CD4-positive, alpha-beta T cell treated with Interleukin-4 for 4 hours (primary cell): ENCODE data around the gene CARD14.
"Not testable (repeated sequence)": the region's sequence is repeated elsewhere in the genome, so short reads cannot be mapped to it uniquely, and the experiment has no call there.

ENCODE experiments used
- DNase-seq: peaks from one replicate; pipeline ENCODE4 v3.0.0-alpha.2; 2020

The CARD14 gene

DNA sequence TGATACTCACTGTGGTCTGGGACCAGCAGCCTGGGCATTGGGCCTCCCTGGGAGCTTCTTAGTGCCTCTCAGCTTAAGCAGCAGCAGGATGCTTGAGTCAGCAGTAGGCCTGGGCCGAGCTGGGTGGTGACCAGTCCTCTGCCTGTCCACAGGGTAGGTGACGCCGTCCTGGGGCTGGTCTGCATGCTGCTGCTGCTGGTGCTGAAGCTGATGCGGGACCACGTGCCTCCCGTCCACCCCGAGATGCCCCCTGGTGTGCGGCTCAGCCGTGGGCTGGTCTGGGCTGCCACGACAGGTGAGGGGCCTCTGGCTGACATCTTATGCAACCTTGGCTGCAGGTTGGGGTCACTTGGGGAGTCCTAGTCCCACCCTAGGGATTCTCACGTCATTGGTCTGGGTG lies 57.8 kb downstream of the CARD14 start:
- no peak for DNase-seq

DNA sequence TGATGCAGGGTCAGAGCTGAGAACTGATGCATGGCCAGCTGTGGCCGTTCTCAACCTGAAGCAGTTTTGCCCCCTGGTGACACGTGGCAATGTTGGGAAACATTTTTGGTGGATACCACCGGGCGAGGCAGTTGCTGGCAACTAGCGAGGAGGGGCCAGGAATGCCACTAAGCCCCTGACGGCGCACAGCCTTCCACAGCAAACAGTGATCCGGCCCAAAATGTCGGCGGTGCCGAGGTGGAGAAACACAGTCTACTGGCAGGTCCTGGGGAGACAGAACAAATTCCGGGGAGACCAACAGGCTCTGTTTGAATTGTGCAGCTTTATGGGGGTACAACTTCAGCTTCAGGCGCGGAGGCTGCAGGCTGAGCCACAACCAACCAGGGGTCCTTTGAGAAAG lies 58.6 kb downstream of the CARD14 start:
- DNase-seq: no peak

DNA sequence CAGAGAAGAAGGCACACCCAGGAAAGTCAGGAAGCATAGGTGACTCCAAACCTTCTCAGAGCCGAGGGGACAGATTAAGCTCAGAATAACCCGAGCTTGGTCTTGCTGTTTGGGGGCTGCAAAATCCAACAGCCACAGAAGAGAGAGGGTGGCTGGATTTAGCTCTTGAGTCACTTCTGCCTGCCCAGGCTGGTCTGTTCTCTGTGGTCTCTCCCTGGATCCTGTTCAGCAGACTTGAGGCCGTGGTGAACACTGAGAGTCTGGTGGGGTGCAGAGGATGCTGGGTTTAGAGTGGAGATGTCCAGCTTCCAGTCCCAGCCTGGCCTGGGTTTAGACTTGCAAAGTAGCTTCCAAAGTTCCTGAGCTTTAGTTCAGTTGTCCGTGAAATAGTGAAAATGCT lies 59.2 kb downstream of the CARD14 start:
- DNase-seq: no peak

DNA sequence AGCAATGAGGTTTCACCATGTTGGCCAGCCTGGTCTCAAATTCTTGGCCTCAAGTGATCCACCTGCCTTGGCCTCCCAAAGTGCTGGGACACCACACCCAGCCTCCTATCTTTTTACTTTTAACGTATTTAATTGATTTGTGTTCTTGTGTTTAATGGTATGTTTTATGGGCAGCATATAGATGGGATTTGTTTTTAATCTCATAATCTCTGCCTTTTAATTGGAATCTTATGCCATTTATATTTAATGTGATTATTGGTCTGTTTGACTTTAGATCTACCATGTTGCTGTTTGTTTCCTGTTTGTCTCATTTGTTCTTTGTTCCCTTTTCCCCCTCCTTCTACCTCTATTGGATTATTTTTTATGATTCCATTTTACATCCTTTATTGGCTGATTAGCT lies 62.6 kb downstream of the CARD14 start:
- no peak for DNase-seq

DNA sequence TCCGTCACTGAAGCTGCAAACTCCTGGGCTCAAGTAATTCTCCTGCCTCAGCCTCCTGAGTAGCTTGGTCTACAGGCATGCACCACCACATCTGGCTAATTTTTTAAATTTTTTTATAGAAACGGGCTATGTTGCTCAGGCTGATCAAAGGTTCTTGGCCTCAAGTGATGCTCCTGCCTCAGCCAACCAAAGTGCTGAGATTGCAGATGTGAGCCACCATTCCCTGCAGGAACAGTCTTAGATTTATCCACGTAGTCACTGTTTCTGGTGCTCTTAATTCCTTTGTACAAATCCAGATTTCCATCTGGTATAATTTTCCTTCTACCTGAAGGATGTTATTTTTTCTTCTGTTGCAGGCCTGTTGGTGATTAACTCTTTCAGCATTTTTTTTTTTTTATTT lies 63.4 kb downstream of the CARD14 start:
- DNase-seq: no peak

DNA sequence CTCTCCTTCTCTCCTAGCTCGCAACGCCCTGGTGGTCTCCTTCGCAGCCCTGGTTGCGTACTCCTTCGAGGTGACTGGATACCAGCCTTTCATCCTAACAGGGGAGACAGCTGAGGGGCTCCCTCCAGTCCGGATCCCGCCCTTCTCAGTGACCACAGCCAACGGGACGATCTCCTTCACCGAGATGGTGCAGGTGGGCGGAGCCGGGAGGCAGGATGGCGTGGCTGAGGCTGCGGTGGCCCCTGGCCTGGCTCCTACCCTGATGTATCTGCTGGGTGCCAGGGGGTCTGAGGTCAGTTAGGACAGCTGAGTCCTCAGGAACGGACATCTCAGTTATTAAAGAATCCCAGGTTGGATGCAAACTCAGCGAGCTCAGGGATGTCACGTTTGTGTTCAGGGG lies 67.1 kb downstream of the CARD14 start:
- no peak for DNase-seq

DNA sequence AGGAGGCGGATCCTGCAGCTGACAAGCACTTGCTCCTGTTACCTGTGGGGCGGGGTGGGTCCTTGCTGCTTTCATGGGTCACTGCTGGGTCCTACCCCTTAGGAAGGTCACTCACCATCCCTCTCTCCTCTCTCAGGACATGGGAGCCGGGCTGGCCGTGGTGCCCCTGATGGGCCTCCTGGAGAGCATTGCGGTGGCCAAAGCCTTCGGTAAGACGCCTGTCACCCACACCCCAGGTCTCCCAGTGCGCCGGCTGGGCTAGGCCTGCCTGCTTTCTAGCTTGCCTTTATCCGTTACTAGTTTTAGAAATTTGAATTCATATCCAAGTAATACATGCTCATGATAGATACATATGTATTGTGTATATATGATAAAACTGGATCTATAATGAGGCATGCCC lies 67.6 kb downstream of the CARD14 start:
- DNase-seq: no peak

DNA sequence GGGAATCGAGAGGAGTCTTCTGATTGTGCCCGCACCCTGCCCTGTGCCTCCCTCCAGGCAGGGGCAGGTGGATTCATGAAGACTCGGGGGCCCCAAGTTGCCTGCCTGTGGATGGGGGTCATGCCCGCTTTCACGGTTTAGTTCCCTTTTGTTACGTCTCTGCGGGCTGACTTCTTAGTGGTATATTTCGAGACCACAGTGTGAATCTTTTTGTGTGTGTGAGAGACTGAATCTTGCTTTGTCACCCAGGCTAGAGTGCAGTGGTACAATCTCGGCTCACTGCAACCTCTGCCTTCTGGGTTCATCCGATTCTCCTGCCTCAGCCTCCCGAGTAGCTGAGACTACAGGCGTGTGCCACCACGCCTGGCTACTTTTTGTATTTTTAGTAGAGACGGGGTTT lies 72.7 kb downstream of the CARD14 start:
- DNase-seq: no peak

DNA sequence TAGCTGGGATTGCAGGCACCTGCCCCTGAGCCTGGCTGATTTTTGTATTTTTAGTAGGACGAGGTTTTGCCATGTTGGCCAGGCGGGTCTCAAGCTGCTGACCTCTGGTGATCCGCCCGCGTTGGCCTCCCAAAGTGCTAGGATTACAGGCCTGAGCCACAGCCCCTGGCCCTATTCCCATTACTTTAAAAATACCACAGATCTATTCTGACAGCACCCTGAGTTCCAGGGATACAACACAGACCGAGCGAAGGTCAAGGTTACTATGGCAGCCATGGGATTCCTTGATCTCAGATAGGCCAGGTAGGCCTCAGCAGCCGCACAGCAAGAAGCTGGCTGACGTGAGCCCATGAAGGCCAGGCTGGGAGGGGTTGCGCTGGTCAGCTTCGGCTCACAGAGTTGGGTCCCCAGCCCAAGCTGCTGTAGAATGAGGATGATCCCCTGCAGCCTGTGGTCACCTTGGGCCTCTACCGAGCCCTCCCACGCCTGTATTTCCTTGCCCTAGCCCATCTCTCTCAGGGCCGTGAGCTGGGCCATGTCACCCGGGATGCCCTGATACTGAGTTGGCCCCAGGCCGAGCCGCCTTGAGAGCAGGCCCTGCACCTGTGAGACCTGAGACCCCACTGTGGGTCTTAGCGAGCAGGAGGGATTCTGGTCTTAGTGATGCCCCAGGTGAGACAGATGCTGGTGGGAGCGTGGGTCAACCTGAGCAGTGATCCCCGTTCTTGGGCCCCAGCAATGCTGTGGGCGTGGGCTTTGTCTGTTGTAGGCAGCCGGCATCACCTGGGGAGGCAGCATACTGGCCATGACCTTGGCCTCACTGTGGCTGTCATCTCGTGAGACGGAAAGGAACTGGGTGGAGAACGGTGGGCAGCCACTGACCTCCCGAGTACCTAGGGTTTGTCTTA lies 74.0 kb downstream of the CARD14 start:
- DNase-seq: no peak

DNA sequence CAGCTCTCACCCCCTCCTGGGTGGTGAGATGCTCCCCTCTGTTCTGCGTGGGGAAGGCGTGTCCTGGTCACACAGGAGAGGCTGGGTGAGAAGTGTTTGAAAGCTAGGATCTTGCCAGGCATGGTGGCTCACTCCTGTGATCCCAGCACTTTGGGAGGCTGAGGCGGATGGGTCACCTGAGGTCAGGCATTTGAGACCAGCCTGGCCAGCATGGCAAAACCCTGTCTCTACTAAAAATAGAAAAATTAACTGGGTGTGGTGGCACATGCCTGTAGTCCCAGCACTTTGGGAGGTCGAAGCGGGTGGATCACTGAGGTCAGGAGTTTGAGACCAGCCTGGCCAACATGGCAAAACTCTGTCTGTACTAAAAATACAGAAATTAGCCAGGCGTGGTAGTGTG lies 74.6 kb downstream of the CARD14 start:
- not testable (repeated sequence) for DNase-seq

DNA sequence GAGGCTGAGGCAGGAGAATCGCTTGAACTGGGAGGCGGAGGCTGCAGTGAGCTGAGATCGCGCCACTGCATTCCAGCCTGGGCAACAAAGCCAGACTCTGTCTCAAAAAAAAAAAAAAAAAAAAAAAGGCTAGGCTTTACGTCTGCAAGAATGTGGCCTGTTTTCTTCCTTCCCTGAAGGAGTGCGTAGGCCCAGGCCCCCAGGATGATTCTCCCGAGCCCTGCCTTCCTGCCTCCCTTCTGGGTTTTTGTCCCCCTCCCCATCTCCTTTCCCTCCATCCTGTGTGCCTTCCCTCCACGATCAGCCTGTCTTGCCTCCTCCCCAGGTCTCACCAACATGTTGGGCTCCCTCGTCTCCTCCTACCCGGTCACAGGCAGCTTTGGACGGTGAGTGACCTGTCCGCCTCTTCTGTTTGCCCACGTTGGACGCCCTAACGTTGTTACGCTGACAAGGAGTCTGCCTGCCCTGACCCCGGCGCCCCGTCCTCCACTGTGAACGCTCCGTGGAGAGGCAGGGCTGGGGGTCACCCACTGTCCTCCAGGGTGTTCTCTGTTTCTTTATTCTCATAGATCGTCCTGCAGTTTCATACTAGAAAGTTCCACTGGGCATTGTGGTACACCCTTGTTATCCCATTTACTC lies 75.2 kb downstream of the CARD14 start:
- no peak for DNase-seq

DNA sequence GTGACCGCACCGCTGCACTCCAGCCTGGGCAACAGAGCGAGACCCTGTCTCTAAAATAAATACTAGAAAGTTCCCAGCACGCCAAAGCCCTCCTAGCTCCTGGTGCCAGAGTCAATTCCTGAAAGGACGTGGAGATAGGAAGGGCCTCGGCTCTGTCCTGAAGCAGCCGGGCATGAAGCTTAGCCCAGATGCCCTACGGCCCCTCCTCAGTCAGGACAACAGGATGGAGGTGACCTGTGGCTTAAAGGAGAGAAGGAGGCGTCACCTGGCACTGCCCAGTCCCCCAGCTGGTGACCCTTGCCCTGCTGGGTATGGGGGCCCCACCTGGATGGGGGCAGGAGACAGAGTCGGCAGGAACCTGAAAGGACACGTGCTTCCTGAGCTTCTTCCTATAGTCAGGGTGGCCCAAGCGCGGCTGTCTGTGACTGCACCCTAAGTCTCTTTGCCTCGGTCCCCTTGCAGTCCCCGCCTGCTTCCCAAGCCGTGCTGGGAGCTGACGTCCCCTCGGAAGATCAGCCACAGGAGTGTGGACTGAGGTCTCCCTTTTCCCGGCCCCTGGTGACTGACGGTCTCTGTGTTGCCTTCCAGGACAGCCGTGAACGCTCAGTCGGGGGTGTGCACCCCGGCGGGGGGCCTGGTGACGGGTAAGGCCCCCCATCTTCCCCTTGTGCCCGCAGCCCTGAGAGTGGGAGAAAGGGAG lies 75.9 kb downstream of the CARD14 start:
- DNase-seq: no peak

DNA sequence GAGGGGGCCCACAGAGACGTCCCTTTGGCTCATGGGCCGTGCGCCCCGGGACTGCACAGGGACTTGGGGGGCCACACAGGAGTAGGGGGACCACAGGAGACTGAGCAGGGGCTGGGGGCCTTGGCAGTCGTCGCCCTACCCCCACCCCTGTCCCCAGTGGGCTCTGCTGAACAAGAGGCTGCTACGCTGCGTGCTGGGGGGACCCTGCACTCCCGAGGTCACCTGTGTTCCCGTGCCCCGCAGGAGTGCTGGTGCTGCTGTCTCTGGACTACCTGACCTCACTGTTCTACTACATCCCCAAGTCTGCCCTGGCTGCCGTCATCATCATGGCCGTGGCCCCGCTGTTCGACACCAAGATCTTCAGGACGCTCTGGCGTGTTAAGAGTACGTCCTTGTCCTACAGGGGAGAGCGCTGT lies 76.4 kb downstream of the CARD14 start:
- no peak for DNase-seq

DNA sequence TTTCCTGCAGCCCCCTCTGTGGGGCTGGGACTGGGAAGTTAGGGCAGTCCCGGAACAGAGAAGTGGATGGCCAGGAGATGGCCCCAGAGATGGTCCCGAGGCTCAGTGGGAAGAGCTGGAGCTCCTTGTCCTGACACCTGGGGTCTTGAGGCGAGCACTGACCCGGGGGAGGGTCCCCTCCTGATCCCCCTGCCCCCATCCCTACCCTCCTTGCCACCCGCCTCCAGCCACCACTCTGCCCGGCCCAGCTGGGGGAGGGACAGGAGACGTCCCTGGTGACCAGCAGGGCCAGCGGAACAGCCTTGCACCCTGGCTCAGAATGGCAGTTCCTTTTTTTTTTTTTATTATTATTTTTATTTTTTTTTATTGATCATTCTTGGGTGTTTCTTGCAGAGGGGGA lies 76.9 kb downstream of the CARD14 start:
- no peak for DNase-seq

DNA sequence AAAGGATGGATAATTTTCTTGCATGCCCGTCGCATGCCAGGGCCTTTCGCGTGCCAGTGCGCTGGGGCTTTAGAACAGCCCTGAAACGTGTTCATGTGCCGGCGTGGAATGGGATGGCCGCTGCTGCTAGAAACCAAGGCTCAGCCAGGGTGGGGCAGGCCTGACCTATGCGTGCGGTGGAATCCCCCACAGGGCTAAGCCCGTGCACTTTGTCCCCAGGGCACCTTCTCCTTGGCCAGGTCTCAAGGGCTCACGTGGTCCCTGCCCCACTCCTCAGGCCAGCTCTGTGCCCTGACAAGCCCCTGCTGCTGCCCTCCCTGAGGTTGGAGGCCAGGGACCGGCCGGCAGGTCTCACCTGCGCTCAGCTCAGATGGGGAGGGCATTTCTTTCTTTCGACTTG lies 77.7 kb downstream of the CARD14 start:
- no peak for DNase-seq

DNA sequence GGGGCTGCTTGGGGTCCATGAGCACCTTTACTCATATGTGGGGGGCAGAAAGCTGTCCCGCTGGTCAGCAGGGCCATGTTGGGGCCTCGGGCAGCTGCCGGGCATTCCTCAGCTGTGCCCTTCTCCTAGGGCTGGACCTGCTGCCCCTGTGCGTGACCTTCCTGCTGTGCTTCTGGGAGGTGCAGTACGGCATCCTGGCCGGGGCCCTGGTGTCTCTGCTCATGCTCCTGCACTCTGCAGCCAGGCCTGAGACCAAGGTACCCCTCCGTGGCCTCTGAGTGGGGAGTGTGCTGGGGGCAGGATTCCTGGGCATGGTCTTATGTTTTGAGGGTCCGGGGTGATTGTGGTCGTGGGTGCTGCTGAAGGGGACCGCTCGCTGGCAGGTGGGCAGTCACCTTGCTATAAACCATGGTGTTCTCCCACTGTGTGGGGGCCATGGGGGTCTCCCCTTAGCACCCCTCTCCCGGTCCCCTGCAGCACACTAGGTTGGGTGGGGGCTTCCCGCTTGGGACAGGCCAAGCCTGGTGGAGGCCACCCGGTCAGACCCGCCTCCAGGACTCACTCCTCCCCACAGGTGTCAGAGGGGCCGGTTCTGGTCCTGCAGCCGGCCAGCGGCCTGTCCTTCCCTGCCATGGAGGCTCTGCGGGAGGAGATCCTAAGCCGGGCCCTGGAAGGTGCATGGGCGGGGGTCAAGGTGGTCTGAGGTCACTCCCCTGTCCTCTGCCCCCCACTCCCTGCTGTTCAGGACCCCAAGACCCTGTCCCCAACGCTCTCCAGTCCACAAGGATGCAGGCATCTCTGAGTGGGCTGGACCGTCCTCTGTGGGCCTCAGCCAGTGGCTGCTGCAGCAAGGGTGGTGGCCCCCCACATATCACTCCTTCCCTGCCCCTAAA lies 78.4 kb downstream of the CARD14 start:
- DNase-seq: no peak

DNA sequence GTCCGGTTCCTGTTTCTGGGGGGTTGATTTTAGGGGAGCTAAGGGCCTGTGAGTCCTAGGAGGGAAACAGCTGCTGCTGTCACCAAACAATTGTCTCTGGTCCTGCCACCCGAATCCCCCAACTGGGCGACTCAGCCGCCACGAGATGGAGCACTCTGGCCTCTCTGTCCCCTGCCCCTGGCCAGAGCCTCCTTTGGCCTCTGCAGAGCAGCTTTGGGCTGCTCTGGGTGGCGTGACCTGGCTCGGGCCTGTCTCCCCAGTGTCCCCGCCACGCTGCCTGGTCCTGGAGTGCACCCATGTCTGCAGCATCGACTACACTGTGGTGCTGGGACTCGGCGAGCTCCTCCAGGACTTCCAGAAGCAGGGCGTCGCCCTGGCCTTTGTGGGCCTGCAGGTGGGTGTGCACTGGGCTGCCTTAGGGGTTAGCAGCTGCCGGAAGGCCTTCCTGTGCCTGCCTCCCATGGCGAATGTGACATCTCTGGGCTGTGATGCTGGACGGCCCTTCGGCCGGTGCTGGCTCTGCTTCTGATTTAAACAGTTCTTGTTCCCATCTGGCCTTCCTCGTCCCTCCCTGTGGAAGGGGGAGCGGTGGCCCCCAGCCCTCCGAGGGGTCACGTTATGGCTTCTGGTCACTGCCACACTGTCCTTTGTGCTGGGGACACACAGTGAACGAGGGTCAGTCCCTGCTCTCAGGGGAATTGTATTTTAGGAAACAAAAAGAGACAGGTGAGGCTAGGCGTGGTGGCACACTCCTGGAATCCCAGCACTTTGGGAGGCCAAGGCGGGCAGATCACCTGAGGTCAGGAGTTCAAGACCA lies 79.3 kb downstream of the CARD14 start:
- no peak for DNase-seq

DNA sequence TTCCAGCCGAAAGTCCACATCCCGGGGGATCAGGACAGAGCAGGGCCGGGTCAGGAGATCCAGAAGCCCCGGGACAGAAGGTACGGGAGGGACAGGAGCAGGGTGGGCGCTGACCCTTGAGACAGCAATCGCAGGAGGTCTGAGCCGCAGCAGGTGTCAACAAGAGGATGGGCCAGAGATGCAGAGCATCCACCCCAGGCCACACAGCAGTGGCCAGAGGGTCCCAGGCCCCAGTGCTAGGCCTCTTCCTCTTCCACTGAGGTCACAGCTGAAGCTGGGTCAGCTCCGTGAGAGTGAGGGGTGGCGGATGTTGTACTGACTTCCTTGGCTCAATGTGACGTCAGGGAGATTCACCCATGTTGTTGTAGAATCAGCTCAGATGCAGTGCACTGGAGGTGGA lies 82.1 kb downstream of the CARD14 start:
- no peak for DNase-seq

DNA sequence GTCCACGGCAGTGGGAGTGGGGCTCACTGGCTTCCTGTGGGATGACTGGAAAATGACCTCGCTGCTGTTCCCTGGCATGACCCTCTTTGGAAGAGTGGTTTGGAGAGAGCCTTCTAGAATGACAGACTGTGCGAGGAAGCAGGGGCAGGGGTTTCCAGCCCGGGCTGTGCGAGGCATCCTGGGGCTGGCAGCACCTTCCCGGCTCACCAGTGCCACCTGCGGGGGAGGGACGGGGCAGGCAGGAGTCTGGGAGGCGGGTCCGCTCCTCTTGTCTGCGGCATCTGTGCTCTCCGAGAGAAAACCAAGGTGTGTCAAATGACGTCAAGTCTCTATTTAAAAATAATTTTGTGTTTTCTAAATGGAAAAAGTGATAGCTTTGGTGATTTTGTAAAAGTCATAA lies 83.0 kb downstream of the CARD14 start:
- DNase-seq: peak; percentile 84

DNA sequence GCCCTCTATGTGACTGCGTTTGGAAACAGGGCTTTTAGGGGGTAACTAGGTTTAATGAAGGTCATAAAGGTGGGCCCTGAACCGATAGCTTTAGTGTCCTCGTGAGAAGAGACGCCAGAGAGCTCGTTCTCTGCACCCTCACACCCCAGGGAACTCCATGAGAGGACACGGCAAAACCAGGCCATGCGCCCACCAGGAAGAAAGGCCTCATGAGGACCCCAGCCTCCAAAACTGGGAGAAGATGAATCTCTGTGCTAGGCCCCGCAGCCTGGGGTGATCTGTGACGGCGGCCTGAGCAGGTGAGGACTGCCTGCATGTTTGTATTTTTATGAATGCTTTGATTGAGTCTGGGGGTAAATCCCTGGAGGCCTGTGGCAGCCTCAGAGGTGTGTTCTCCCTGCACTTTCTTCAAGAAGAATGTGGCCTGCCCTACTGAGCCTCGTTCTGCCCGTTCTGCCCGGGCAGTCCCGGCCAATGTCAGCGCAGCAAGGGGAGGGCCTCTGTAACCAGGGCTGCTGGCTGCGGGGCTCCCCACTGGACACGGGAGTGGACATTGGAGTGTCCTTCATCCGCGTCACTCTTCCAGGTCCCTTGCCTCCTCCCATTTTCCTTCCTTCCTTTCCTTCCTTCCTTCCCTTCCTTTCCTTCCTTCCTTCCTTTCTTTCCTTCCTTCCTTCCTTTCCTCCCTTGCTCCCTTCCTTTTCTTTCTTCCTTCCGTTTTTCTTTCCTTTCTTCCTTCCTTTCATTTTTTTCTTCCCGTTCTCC lies 84.0 kb downstream of the CARD14 start:
- DNase-seq: no peak
